ENCODE data around the gene TELO2. TPM values are rescaled to one million over a fixed set of nuclear protein-coding genes. Genes with fewer than 3 reads are reported as not detected.
"Not testable (repeated sequence)": the region's sequence is repeated elsewhere in the genome, so short reads cannot be mapped to it uniquely, and the experiment has no call there.

Gene TELO2
- total RNA-seq, 1 donor from 2014 or later = 55.7 TPM

DNA sequence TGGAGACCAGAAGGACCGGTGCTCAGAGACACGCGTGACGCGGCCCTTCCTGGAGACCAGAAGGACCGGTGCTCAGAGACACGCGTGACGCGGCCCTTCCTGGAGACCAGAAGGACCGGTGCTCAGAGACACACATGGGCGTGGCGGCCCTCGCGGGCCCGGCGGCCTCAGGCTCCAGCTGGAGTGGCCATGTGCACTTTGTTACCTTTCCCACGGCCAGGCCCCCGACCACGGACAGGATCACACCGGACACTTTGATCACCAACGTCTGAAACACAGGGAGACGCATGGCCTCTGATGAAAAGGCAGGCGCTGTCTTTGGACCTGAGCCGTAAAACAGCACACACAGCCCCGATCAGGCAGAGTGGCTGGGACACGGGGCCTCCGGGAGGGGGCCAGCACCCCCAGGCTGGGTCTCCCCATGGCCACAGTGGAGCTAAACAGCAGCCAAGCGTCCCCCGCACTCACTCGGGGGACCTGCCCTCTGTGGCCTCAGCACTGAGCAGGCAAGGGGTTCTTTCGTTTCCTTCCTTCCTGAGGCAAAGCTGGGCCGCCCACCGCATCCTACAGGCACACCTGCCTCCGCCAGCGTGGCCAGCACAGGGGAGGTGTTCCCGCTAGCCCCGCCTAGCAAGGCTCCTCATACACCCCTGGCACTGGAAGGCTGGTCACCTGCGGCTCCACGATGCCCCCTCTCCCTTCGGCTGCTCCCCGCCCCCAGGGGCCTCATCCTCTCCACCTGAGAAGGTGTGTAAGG is 35.5 kb upstream of the TELO2 start:
- intact Hi-C loops (cut with micrococcal nuclease) = no loop called here

DNA sequence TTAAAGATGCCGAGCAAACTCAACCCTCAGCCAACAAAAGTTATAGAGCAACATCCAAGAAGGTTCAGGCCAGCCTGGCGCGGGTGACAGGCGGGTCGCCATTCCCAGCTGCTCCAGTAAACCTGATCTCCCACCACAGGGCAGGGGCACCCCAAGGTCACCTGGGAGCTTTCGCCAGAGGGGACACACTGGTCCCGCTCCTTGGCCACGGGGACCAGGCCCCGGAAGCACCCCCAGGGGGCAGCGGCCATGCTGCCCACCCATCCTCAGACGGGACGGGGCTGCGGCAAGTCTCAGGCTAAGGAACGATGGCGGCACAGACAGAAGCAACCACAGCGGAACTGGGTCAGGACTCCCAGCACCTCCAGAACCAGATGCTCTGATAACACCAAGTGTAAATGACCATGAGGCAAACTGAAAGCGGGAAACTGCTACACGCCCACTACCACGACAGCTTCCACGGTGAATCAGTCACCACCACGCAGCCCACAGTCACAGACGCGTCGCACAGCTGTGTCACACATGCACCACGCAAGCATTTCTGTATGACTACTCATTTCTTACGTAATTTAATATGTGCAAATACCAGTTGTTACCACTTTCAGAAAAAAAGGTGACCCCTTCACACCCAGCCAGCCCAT is 34.7 kb upstream of the TELO2 start:
- intact Hi-C loops (cut with micrococcal nuclease) = no loop called here

DNA sequence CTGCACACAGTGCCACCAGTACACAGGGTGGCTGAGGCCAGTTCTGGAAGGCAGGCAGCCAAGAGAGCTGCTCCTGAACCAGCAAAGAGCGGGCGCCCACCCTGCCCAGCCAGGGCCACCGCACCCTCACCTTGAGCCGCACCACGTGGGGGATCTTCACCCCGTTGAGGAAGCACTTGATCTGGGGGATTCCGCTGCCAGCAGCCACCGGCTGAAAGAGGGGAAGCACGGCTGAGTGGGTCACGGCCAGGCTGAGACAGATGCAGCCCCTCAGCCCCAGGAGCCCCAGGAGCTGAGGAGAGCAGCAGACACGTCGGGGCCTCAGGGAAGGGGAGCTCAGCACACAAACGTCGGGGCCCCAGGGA is 34.2 kb upstream of the TELO2 start:
- intact Hi-C loops (cut with micrococcal nuclease) = no loop called here

DNA sequence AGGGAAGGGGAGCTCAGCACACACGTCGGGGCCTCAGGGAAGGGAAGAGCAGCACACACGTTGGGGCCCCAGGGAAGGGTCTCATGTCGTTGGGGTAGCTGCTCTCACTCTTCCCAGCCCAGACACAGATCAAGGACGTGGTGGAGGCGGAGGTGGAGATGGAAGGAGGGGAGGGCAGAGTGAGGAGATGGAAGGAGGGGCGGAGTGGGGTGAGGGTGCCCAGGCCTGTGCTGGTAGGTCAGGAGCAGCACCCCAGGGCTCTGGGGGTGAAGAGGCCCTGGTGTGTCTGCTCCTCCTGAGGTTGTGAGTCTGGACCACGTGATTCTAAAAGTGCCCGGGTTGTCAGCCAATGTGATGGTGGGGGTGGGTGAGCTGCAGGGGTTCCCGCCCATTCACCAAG is 33.2 kb upstream of the TELO2 start:
- intact Hi-C loops (cut with micrococcal nuclease) = no loop called here

DNA sequence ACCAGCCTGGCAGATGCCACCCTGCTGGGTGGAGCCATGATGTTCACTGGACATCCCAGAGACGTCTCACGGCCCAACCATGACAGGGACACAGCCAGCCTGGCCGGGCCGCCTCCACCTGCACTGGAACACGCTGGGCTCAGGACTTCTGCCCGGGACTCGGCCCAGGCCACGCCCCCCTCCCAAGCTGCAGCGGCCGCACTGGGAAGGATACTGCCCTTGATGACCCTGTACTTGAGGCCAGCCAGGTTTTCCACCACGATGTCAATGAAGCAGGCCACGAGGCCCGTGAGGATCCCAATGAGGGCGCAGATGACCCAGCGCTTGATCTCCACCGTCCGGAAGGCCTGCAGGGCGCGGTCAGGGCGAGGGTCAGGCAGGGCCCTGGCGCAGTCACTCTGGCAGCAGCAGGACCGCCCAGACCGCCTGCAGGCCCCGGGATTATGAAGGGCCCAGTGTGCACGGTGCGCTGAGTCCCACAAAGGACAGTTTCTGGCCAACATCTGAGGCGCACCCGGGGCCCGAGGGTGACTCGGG is 32.5 kb upstream of the TELO2 start:
- intact Hi-C loops (cut with micrococcal nuclease) = no loop called here

DNA sequence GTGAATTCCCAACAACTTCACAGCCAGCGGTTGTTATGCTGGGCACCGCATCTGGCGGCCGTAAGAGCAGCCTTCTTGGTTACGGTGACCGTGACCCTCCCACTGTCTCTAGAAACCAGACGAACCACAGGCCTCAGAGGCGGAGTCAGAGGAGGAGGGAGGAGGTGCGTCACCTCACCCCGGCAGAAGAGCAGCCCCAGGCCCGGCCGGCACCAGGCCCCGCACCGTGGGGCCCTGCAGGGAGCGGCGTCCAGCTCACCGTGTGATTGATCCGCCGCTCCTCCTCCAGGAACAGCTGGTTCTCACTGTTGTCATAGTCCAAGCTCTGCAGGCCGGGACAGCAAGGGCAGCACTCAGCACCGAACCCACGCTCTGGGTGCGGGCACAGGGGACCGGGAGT is 32.0 kb upstream of the TELO2 start:
- intact Hi-C loops (cut with micrococcal nuclease) = no loop called here

DNA sequence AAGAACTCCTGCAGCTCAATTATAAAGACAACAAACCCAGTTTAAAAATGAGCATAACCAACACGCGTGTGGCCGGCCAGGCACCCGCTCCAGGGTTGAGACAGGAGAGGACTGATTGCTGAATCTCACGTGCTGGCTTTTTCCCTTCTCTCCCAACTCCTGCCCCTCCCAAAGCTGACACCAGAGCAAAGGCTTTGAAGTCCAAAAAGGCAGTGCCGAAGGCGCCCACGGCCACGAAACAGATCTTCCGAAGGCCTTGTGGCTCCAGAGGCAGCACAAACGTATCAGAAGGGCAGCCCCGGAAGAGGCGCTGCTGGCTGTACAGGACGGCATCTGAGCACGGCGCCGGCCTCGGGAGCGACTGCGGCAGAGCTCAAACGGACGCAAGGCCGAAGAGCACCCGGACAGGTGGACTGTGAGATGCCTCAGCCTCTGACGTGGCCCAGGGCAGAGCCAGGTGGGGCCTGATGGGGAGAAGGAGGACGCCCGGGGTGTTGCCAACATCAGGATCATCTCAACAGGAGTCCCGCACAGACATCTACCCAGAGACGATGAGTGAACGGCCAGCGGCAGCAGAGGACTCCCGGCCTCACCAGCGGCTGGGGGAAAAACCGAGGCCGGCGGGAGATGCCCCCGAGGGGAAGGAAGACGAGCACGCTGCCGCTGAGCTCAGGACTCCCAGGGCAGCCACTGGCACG is 28.8 kb upstream of the TELO2 start:
- intact Hi-C loops (cut with micrococcal nuclease) = no loop called here

DNA sequence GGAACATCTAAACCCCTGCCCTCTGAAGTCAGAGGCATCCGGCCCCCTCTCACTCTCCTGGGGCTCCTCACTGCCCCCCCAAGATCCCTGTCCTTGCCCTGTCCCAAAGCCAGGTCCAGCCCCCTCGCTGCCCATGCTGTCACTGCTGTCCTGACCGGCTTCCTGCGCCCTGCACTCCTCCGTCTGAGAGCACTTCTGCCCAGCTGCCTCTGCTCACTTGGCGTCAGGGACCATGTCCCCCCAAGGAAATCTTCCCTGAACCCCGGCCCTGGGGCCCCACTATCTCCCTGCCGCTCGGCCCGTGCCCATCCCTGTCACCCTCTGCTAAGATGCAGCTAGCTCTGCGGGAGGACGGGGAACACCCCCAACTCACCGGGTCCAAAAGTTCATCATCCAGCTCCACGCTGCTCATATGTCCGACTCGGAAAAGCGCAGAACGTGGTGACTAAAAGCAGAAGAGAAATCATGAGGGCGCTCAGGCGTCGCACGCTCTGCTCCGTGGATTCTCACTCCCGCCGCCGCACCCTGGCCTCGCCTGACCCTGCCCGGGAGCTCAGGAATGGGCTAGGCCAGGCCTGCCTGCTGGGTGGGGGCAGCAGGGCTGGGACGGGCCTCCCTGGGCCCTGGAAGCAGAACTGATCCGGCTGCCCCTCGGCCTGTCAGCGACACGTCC is 28.1 kb upstream of the TELO2 start:
- intact Hi-C loops (cut with micrococcal nuclease) = no loop called here

DNA sequence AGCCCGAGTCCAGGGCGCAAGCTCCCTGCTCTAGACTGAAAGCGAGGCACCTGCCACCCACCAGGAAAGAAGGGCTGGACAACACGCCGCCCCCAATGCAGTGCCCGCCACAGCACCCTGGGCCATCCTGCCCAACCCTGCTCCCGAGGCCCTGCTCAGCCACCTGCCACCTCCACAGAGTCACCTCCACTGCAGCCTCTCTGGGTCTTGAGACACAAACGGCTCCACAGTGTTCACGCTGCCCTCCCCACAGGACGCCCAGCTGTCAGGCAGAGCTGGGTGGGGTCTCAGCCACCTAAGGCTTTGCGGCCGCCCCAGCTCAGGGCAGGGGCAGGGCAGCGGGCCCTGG is 27.6 kb upstream of the TELO2 start:
- intact Hi-C loops (cut with micrococcal nuclease) = no loop called here

DNA sequence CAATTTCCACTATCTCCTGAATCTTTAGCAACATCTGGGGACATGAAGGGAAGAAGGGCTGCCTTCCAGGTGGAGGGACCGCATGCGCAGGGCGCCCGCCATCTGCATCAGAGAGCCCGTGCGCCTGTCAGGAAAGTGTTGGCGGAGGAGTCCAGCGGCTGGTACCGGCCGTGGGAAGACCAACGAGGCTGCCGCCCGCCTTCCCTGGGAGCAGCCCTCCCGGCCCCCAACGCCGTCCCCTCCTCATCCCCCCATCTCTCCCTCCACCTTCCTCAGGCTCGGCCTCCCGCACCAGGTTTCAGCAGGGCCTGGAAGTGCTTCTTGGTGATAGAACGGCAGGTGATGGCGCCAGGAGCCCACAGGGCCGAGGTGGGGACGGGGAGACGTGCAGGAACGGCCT is 27.1 kb upstream of the TELO2 start:
- intact Hi-C loops (cut with micrococcal nuclease) = no loop called here

DNA sequence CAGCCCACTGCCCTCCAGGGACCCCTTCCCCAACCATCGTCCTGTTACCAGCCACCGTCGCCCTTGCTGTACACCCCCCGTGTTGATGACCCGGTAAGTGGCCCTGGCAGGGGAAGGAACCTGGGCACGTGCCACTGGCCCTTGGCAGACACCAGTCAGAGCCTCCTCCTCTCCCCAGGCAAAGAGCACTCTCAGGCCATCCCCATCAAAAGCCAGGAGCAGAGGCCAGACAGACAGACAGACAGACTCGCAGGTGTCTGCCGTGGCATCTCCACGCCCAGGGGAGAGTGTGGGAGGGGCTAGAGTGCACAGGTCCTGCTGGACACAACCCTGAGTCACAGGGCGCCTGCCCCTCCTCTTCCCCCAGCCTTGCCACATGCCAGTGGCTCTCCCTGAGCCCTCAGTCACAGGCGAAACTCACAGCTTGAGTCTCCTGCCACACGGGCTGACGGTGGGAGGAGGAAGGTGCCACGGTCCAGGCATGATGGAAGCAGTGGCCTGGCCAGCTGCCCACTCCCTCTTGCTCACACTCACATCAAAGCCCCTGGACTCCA is 26.1 kb upstream of the TELO2 start:
- intact Hi-C loops (cut with micrococcal nuclease) = no loop called here

DNA sequence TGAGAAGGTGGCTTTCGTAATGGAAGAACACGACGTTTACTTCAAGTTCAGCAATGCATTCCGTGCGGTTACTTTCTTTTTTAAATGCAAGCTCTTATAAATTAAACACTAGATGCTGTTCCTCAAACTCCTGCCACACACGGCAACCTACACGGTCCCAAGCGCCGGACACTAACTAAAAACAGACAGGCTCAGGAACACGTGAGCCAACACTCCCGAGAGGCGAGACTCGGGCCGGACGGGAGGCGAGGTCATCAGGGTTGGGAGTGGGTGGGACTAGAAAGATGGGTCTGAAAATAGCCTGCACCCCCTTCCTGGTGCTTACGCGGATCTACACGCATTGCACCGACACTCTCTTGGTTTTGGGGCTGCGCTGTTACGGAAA is 24.7 kb upstream of the TELO2 start:
- intact Hi-C loops (cut with micrococcal nuclease) = no loop called here

DNA sequence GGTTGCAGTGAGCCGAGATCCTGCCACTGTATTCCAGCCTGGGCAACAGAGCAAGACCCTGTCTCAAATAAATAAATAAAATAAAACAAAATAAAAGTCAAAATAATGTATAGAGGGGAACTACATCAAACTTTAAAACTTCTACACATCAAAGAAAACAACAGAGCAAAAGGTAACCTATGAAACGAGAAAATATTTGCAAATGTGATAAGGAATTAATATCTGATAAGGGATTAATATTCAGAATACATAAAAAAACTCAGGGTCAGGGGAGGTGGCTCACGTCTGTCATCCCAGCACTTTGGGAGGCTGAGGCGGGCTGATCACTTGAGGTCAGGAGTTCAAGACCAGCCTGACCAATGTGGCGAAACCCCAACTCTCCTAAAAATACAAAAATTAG is 24.0 kb upstream of the TELO2 start:
- intact Hi-C loops (cut with micrococcal nuclease) = not testable (repeated sequence)

DNA sequence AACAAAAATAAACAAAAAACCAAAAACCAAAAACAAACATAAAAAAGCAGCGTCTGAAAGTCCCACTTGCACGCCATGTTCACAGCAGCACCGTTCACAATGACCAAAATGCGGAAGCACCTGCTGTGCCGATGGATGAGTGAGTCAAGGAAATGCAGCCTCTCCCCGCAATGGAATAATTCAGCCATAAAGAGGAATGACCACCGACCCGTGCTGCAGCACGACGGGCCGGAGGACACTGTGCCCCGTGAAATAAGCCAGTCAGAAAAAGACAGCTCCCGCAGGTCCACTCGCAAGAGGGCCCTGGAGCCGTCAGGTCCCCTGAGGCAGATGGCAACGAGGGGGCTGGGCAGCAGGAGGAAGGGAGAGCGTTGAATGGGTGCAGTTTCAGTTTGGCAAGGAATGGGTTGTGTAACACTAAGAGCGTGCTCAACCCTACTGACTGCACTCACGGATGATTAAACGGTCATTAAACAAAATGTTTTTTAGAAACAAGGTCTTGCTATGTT is 23.4 kb upstream of the TELO2 start:
- intact Hi-C loops (cut with micrococcal nuclease) = no loop called here

DNA sequence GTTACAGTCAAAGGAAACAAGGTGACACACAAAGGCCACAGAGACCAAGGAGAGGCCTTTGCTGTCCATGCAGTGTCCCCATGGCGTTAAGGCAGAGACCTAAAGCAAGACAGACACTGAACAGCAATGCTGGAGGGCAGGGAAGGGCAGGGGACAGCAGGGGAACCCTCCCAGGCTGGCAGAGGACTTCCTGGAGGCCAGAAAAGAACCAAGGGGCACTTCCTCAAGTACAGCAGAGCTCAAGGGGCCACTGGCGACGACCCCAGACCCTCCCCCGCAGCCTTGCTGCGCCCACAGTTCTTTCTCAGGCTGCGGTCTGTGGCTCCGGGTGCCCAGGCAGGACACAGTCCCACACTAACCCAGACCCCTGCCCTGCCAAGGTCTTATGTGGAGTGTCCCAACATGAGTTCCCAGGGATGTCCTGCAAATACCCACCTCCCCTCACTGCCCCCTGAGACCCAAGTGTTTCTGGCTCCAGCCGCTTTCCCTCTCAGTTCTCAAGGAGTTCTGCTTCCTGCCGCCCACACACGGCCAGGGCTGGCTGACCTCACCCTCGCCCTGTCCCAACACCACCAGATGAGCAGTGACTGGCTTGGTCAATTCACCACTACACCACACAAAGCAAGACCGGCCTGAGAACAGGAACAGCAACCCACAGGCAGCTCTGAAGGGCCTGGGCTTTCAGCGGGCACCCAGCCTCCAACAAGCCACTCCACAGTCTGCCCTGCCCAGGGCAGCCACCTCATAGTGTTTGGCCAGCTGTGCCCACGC is 22.5 kb upstream of the TELO2 start:
- intact Hi-C loops (cut with micrococcal nuclease) = no loop called here

DNA sequence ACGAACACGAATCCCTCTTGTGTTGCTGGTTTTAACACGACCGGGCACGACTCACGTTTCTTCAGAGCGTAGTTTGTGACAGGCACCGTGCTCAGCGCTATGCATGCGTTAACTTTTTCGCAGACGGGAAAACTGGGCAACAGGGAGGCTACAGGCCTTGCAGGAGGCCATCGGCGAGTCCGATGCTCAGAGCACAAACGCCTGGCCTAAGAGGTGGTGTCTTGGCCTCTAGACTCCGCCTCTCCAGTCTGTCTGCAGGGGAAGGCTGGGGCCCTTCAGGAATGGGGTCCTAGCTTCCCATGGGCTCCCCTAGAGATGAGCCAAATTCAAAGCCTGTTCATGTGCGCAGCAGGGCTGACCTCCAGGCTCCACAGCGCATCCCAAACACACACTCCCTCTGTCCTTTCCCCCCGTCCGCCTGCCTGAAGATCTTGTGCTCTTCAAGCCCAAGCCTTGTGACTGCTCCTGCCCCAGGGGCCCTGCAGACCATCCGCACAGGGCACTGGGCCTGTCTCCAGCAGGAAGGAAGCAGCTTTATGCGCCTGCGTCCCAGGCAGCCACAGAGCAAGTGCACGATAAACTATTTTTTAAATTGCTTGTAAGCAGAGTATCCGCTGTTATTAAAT is 21.5 kb upstream of the TELO2 start:
- intact Hi-C loops (cut with micrococcal nuclease) = no loop called here

DNA sequence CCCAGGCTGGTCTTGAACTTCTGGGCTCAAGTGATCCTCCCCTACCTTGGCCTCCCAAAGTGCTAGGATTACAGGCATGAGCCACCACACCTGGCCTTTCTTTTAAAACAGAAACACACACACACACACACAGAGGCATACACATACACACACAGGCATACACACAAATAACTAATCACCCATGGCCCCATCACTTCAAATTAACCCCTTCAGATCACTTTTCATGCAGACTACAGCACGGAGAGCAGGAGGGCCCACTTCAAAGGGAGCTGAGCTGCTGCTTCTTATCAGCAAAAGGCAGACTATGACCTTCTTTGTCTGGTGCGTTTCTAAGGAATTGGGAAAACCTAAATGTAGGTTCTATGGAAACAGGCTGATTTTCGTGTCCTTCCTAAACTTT is 20.2 kb upstream of the TELO2 start:
- intact Hi-C loops (cut with micrococcal nuclease) = no loop called here

DNA sequence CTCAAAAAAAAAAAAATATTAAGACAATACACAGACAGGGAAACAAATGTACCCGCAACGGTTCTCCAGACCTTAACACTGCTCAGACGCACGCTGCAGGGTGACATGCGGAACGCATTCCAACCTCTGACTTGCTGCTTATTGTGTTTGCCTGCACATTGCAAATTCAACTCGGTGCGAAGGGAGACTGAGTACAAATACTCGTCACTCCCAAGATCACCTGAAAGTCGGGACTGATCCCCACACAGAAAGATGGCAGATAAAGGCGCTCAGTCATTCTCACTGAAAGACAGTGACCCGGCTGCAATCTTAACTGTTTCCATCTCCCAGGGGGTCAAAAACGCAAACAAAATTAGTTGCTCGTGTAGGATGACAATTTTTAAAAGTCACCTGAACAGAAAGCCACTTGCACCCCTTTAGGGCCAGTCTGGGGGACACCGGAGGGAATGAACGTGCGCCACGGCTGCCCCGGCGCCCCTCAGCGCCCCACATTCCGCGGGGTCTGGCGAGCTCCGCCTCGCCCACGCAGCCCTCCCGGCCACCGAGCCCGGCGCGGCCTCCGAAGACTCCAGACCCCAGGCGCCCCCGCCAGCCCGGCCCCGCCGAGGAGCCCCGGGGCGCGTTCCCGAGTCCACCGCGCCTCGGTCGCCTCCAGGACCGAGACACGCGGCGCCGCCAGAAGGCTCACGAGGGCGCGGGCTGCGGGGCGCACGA is 18.9 kb upstream of the TELO2 start:
- intact Hi-C loops (cut with micrococcal nuclease) = loop anchor here (2.0 kb wide), 3 partner anchors 69 to 299 kb away; partner anchors contain the start of genes CRAMP1, EME2, IFT140 and MRPS34

DNA sequence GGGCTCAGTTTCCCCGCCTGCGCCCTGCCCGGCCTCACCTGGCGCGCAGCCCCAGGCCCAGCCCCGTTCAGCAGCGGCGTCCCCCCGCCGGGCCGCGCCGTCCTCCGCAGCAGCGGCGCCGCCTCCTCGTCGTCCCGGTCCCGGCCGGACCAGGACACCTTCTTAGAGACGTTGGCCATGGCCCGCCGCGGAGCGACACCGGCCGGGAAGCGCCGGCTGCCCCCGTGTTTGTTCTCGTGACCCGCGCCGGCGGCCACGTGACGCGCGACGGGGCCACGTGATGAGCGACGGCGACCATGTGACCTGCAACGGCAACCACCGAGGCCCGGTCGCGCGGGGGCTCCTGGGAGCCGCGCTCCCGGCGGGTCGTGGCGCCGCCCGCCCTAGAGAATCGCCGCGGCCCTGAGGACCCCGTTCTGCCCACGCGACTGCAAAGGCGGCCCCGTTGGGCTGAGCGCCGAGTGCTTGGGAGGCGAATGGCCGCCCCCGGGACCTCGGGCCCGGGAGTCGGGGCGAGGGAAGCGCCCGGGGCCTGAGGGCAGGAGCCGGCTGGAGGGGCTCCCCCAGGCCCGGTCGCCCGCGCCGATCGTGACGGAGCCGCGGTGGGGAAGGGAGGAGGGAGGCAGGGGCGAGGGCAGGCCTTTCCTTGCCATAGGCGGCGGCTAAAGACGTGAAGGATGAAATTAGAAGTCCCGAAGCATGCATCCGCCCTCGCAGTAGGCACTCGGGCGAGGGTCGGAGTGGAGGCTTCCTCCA is 18.2 kb upstream of the TELO2 start, which contains the start of gene CLCN7:
Gene CLCN7, minus strand, starts transcription at position 233 of the 756 bp plus-strand sequence. Its CDS starts 54 bp downstream, at position 179.
- intact Hi-C loops (cut with micrococcal nuclease) = loop anchor here (1.0 to 5.0 kb wide), 6 partner anchors 18 to 298 kb away; partner anchors contain the start of genes CRAMP1, EME2, IFT140 and MRPS34

All from T-helper 1 cell treated with Interleukin-12 subunit alpha and Interleukin-12 subunit beta and Interleukin-4 antibody, amounts not matched to agents 30 ng/mL and 1 ng/mL, for 36 hours (primary cell).